PC-3 (cell line): ENCODE data around the gene SMG6. TPM values are rescaled to one million over a fixed set of nuclear protein-coding genes. Genes with fewer than 3 reads are reported as not detected.

ENCODE experiments used
- ATAC-seq: fragments of 200-7000 bp; cut with Tn5 transposase; 2 replicates; pipeline ENCODE4 v1.9.1; 2020; ENCODE audit warnings: mild to moderate bottlenecking, moderate library complexity
- BruUV-seq: library from RNA; stranded (reverse); fragments of 400-500 nt; replicated peaks from 2 replicates; lab custom pipeline; 2021; lab: Mats Ljungman, UMichigan
- CTCF ChIA-PET: fragments of 300-600 bp; sonication (Branson Sonifier 250); formaldehyde crosslinking; loops from one replicate; lab custom pipeline; 2022; ENCODE audit warnings: antibody characterized with exemption; lab: Charles Lee
- POLR2A ChIA-PET: fragments of 300-600 bp; sonication (Branson Sonifier 250); formaldehyde crosslinking; loops from one replicate; lab custom pipeline; 2022; ENCODE audit warnings: antibody characterized with exemption; ENCODE audit not compliant: unreplicated experiment; lab: Charles Lee
- DNase-seq: peaks from one replicate; pipeline ENCODE4 v3.0.0-alpha.2; 2015
- H2AFZ ChIP-seq: fragments of 300-600 bp; sonication (generic); 2 replicates; pipeline ENCODE4 v1.6.0; 2016; ENCODE audit warnings: antibody characterized with exemption, low read length
- H3F3A ChIP-seq: fragments of 300-600 bp; sonication (generic); one replicate; pipeline ENCODE4 v1.6.0; 2017; ENCODE audit warnings: antibody characterized with exemption, low read length, control low read depth, mild to moderate bottlenecking; ENCODE audit not compliant: unreplicated experiment
- H3K27ac ChIP-seq: fragments of 300-600 bp; sonication (generic); 2 replicates; pipeline ENCODE4 v1.5.1; 2016; ENCODE audit warnings: mild to moderate bottlenecking, low read length
- H3K27me3 ChIP-seq: fragments of 300-600 bp; sonication (generic); 2 replicates; pipeline ENCODE4 v1.6.1; 2016; ENCODE audit warnings: low read length, mixed read lengths
- H3K36me3 ChIP-seq: fragments of 300-600 bp; sonication (generic); 2 replicates; pipeline ENCODE4 v1.6.1; 2016; ENCODE audit warnings: low read depth, mixed run types, low read length, mixed read lengths
- H3K4me1 ChIP-seq: fragments of 300-600 bp; sonication (generic); 2 replicates; pipeline ENCODE4 v1.5.1; 2016; ENCODE audit warnings: low read length; ENCODE audit not compliant: insufficient read depth
- H3K4me2 ChIP-seq: fragments of 300-600 bp; sonication (generic); 2 replicates; pipeline ENCODE4 v1.6.0; 2016; ENCODE audit warnings: low read length
- H3K4me3 ChIP-seq: fragments of 300-600 bp; sonication (generic); 2 replicates; pipeline ENCODE4 v1.5.1; 2016; ENCODE audit warnings: mild to moderate bottlenecking, low read length, mixed read lengths
- H3K79me2 ChIP-seq: fragments of 300-600 bp; sonication (generic); 2 replicates; pipeline ENCODE4 v1.6.1; 2017; ENCODE audit warnings: low read length, mixed read lengths
- H3K9ac ChIP-seq: fragments of 300-600 bp; sonication (generic); 2 replicates; pipeline ENCODE4 v1.6.0; 2016; ENCODE audit warnings: mild to moderate bottlenecking, low read length
- H3K9me2 ChIP-seq: fragments of 300-600 bp; sonication (generic); replicated peaks from 2 replicates; pipeline ENCODE4 v1.6.1; 2016; ENCODE audit warnings: mixed run types, low read length, mixed read lengths
- H3K9me3 ChIP-seq: fragments of 300-600 bp; sonication (generic); 2 replicates; pipeline ENCODE4 v1.6.1; 2016; ENCODE audit warnings: low read length, mixed read lengths
- H4K20me1 ChIP-seq: fragments of 300-600 bp; sonication (generic); 2 replicates; pipeline ENCODE4 v1.6.1; 2016; ENCODE audit warnings: low read length, mixed read lengths
- EZH2 ChIP-seq: fragments of 300-600 bp; sonication (generic); IDR thresholded peaks from one replicate; pipeline ENCODE4 v1.6.1; 2017; ENCODE audit warnings: antibody characterized with exemption, mild to moderate bottlenecking, low read length; ENCODE audit not compliant: unreplicated experiment
- EZH2phosphoT487 ChIP-seq: fragments of 300-600 bp; sonication (generic); IDR thresholded peaks from 2 replicates; pipeline ENCODE4 v1.6.1; 2018; ENCODE audit warnings: mild to moderate bottlenecking, antibody characterized with exemption, low read length, borderline replicate concordance
- intact Hi-C: fragments of 100-400 bp; cut with micrococcal nuclease; formaldehyde crosslinking; loops from 2 replicates; pipeline ENCODE4 v1.9.0; 2023
- total RNA-seq: library from RNA; depleted of rRNA; stranded (reverse); fragments of >200 nt; gene quantifications from 2 replicates; pipeline ENCODE4 v1.2.3, GENCODE V29; 2014
- TF ChIP-seq, protein P1 (sequence below): fragments of 300-600 bp; sonication (generic); conservative IDR thresholded peaks from 2 replicates; pipeline ENCODE4 v1.5.1; 2017; ENCODE audit warnings: antibody characterized with exemption, low read depth, mild to moderate bottlenecking, low read length

The SMG6 gene
- total RNA-seq, 1 experiment from 2014 or later: 13.4 TPM

DNA sequence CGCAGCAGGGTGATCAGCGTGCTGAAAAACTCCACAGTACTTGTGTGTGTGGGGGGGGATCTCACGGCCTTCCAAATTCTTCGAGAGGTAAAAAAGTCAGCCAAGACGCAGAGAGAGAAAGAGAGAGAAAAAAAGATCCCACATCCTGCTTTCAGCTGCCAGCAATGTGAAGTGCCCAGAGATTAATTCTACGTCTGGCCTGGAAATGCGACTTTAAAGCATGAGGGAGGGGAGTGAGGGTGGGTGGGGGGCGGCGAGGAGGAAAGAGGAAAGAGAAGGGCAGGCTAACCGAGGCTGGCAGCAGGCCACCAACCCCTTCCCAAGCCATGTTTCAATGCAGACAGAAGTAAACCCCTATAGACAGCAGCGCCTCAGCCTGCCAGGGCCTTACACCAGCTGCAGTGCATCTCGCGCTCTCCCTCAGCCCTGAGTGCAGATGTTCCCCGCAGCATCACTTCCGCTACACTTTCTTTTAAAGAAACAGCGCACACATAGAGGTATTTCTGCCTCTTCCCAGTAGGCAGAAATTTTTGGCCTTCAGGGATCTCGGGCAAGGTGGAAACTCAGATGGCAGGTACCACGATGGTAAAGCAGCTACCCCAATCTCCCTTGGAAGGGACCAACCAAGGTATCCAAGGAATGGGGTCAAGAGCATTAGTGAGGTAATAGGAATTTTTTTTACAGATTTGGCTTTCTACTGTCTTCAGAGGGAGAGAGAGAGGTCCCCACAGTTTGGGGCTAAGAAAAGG lies 87.8 kb downstream of the SMG6 start:
- no TSS peak for BruUV-seq

GRCh38 chr17:2214929-2215615 lies 88.5 kb downstream of the SMG6 start:
- Histone ChIP-seq H3K4me1 (peaks cover 22% of the 10 kb centered on the region), H3K9me2 (no peaks in the 10 kb centered on the region), H3K4me2 (no peak overlapping the region), H3K9me3 (no peaks in the 10 kb centered on the region), H3K9ac (no peak overlapping the region), H3K4me3 (no peak overlapping the region), H3K79me2 (no peaks in the 10 kb centered on the region), H4K20me1 (no peaks in the 10 kb centered on the region), H3K36me3 (no peaks in the 10 kb centered on the region), H3K27ac (no peak overlapping the region), H2AFZ (no peak overlapping the region), H3F3A (peaks cover 3% of the 10 kb centered on the region), H3K27me3 (no peaks in the 10 kb centered on the region)
- DNase-seq (no peak), ATAC-seq (no peak)
- ChIA-PET CTCF (no interaction called here), POLR2A (no interaction called here)
- TF ChIP-seq EZH2phosphoT487 (no peak), EZH2 (no peak)
- BruUV-seq: no TSS peak
- intact Hi-C loops: no loop called here

More for the DNA sequence above, 87.8 kb downstream of the SMG6 start:
- no peak overlapping the region for H2AFZ ChIP-seq
- H3K4me3 ChIP-seq: no peak overlapping the region
- H3F3A ChIP-seq: peaks cover 3% of the 10 kb centered on the region
- H3K4me2 ChIP-seq: no peak overlapping the region
- DNase-seq (no peak), ATAC-seq (no peak)
- peaks cover 22% of the 10 kb centered on the region for H3K4me1 ChIP-seq
- ChIA-PET POLR2A (no interaction called here), CTCF (no interaction called here)
- no peak overlapping the region for H3K9ac ChIP-seq
- H3K27me3 ChIP-seq: no peaks in the 10 kb centered on the region
- H3K27ac ChIP-seq: no peak overlapping the region
- H3K36me3 ChIP-seq: no peaks in the 10 kb centered on the region
- H3K9me2 ChIP-seq: no peaks in the 10 kb centered on the region
- no peaks in the 10 kb centered on the region for H4K20me1 ChIP-seq
- intact Hi-C loops: no loop called here
- TF ChIP-seq EZH2: no peak
- TF ChIP-seq, protein P1, sequence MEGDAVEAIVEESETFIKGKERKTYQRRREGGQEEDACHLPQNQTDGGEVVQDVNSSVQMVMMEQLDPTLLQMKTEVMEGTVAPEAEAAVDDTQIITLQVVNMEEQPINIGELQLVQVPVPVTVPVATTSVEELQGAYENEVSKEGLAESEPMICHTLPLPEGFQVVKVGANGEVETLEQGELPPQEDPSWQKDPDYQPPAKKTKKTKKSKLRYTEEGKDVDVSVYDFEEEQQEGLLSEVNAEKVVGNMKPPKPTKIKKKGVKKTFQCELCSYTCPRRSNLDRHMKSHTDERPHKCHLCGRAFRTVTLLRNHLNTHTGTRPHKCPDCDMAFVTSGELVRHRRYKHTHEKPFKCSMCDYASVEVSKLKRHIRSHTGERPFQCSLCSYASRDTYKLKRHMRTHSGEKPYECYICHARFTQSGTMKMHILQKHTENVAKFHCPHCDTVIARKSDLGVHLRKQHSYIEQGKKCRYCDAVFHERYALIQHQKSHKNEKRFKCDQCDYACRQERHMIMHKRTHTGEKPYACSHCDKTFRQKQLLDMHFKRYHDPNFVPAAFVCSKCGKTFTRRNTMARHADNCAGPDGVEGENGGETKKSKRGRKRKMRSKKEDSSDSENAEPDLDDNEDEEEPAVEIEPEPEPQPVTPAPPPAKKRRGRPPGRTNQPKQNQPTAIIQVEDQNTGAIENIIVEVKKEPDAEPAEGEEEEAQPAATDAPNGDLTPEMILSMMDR: no peak
- no peak for TF ChIP-seq EZH2phosphoT487
- H3K9me3 ChIP-seq: no peaks in the 10 kb centered on the region
- H3K79me2 ChIP-seq: no peaks in the 10 kb centered on the region

DNA sequence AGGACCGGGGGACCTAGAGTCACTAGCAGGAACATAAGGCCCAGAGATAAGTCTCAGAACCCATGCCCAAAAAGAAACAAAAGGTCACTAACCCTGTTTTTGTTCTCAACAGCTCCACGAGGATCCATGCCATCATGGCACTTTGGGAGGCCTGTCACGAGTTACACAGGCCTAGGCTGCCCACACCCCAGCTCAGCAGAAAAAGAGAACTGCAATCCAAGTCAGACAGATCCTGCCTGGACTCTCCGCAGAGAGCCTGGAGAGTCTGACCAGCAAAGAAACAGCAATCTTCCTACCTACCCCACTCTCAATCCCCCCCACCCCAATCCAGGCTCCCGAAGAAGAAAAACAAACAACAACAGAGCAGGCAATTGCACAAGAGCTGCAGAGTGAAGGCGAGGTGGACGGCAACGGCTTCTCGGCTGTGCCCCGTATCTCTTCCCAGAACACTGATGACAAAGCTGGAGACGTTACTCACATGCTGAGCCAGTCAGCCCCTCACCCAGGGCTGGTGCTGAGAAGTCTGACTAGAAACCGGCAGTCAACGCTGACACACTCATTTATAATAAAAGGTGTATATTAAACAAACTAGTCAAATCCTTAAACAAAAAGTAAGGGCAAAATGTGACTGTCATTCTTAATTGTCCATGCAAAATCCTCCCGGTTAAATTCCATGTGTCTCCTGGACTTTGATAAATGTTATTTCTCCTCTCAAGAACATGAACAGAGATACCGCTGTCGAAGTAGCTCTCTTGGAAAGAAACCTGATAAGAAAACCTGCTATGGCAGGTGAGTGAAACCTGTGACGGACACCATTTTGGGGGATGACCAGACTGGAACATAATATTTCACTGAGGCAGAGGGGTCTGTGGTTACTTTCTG lies 89.3 kb downstream of the SMG6 start:
- BruUV-seq: no TSS peak
- Histone ChIP-seq H4K20me1 (no peaks in the 10 kb centered on the region), H3K36me3 (no peaks in the 10 kb centered on the region), H2AFZ (no peak overlapping the region), H3K9me2 (no peaks in the 10 kb centered on the region), H3K27me3 (no peaks in the 10 kb centered on the region), H3K27ac (no peak overlapping the region), H3F3A (peaks cover 3% of the 10 kb centered on the region), H3K9ac (no peak overlapping the region), H3K4me1 (peaks cover 22% of the 10 kb centered on the region), H3K4me3 (no peak overlapping the region), H3K79me2 (no peaks in the 10 kb centered on the region), H3K9me3 (no peaks in the 10 kb centered on the region), H3K4me2 (no peak overlapping the region)
- TF ChIP-seq EZH2phosphoT487 (no peak), EZH2 (no peak)
- TF ChIP-seq, protein P1: no peak
- ATAC-seq (no peak), DNase-seq (no peak)
- ChIA-PET POLR2A (no interaction called here), CTCF (no interaction called here)
- intact Hi-C loops: no loop called here
